H1 (cell line): ENCODE measurements around the gene MIPEP. TPM values are rescaled to one million over a fixed set of nuclear protein-coding genes. Genes with fewer than 3 reads are reported as not detected.

Experiments
- CTCF ChIA-PET: fragments of 300-600 bp; sonication (Branson Sonifier 250); formaldehyde crosslinking; loops from one replicate; lab custom pipeline; 2021; ENCODE audit not compliant: partially characterized antibody; lab: Charles Lee
- POLR2A ChIA-PET: fragments of 300-600 bp; sonication (Branson Sonifier 250); formaldehyde crosslinking; loops from one replicate; lab custom pipeline; 2021; ENCODE audit warnings: inconsistent platforms; ENCODE audit not compliant: partially characterized antibody; lab: Charles Lee
- DNase-seq, 2 experiments: peaks; one replicate each; pipeline versions ENCODE4 v3.0.0 to v3.0.0-alpha.2; 2010 to 2022; ENCODE audit warnings: low spot score in 2 of 2, low read depth in 1 of 2, mixed read lengths in 1 of 2
- FAIRE-seq: peaks from 2 replicates; lab custom pipeline; 2011; peaks lifted over from hg19 to GRCh38; lab: Jason Lieb, UNC
- H2AFZ ChIP-seq: 2 replicates; pipeline ENCODE4 v1.8.1; 2012; ENCODE audit warnings: low read length, inconsistent platforms
- H2AK5ac ChIP-seq: 2 replicates; pipeline ENCODE4 v1.6.1; 2013; ENCODE audit warnings: low read depth, low read length
- H2BK120ac ChIP-seq: replicated peaks from 2 replicates; pipeline ENCODE3; 2013; ENCODE audit warnings: low read depth, low read length, inconsistent platforms
- H2BK12ac ChIP-seq: 2 replicates; pipeline ENCODE4 v1.6.1; 2013; ENCODE audit warnings: low read depth, low read length
- H2BK15ac ChIP-seq: 2 replicates; pipeline ENCODE4 v1.6.1; 2013; ENCODE audit warnings: low read length
- H2BK20ac ChIP-seq: 2 replicates; pipeline ENCODE4 v1.6.1; 2013; ENCODE audit warnings: low read length
- H2BK5ac ChIP-seq: 2 replicates; pipeline ENCODE4 v1.6.1; 2013; ENCODE audit warnings: low read depth, low read length
- H3K14ac ChIP-seq: 2 replicates; pipeline ENCODE4 v1.6.1; 2013; ENCODE audit warnings: inconsistent platforms; ENCODE audit not compliant: insufficient read length
- H3K18ac ChIP-seq: 2 replicates; pipeline ENCODE4 v1.6.1; 2013; ENCODE audit warnings: low read length; ENCODE audit errors: extremely low read depth
- H3K23ac ChIP-seq: 2 replicates; pipeline ENCODE4 v1.6.1; 2013; ENCODE audit warnings: inconsistent platforms; ENCODE audit not compliant: insufficient read length
- H3K23me2 ChIP-seq: 2 replicates; pipeline ENCODE4 v1.6.1; 2013; ENCODE audit warnings: low read depth, low read length
- H3K27ac ChIP-seq: 2 replicates; pipeline ENCODE4 v1.6.1; 2011; ENCODE audit warnings: low read depth, low read length, inconsistent platforms
- H3K27me3 ChIP-seq, 4 experiments: replicated peaks in 1 of 4; 1 replicate in 1 of 4; 2 replicates in 3 of 4; pipeline versions ENCODE4 v1.6.1 to v1.8.1; 2011 to 2013; ENCODE audit warnings: low read length in 3 of 4, mild to moderate bottlenecking in 3 of 4, inconsistent platforms in 2 of 4, mixed read lengths in 2 of 4, moderate library complexity in 1 of 4; ENCODE audit not compliant: control insufficient read depth in 3 of 4, insufficient read depth in 3 of 4; ENCODE audit errors: extremely low read depth in 1 of 4
- H3K36me3 ChIP-seq, 4 experiments: 2 replicates each; pipeline versions ENCODE4 v1.6.1 to v1.8.1; 2011 to 2013; ENCODE audit warnings: mild to moderate bottlenecking in 4 of 4, low read length in 3 of 4, moderate library complexity in 2 of 4, control low read depth in 1 of 4, inconsistent platforms in 1 of 4; ENCODE audit not compliant: insufficient read depth in 4 of 4, control insufficient read depth in 2 of 4
- H3K4ac ChIP-seq: replicated peaks from 2 replicates; pipeline ENCODE3; 2013; ENCODE audit warnings: low read length, low read depth, mixed read lengths, inconsistent platforms; ENCODE audit not compliant: insufficient read length
- H3K4me1 ChIP-seq, 4 experiments: replicated peaks in 1 of 4; 1 replicate in 1 of 4; 2 replicates in 3 of 4; pipeline versions ENCODE4 v1.6.1 to v1.8.1; 2011 to 2013; ENCODE audit warnings: low read length in 3 of 4, inconsistent platforms in 2 of 4, mixed read lengths in 1 of 4; ENCODE audit not compliant: insufficient read depth in 4 of 4, control insufficient read depth in 3 of 4
- H3K4me2 ChIP-seq, 2 experiments: 2 replicates each; pipeline versions ENCODE4 v1.6.1 to v1.8.1; 2011 to 2013; ENCODE audit warnings: low read depth in 2 of 2, low read length in 2 of 2, control low read depth in 1 of 2, inconsistent platforms in 1 of 2, mild to moderate bottlenecking in 1 of 2; ENCODE audit not compliant: insufficient read depth in 1 of 2
- H3K4me3 ChIP-seq, 4 experiments: fragments of 200-600, 300-600 bp in 1 of 4; sonication (generic), shearing (Covaris generic), sonication (Bioruptor Twin) in 1 of 4; 2 replicates each; pipeline versions ENCODE4 v1.5.1 to v1.8.1; 2011 to 2016; ENCODE audit warnings: low read length in 4 of 4, low read depth in 3 of 4, control low read depth in 2 of 4, inconsistent platforms in 2 of 4, mild to moderate bottlenecking in 2 of 4, mixed read lengths in 1 of 4, moderate library complexity in 1 of 4; ENCODE audit not compliant: insufficient read depth in 2 of 4; ENCODE audit errors: extremely low read depth in 1 of 4
- H3K56ac ChIP-seq: replicated peaks from 2 replicates; pipeline ENCODE3; 2013; ENCODE audit warnings: low read depth, mild to moderate bottlenecking, mixed read lengths, low read length, inconsistent platforms; ENCODE audit not compliant: insufficient read length
- H3K79me1 ChIP-seq: 2 replicates; pipeline ENCODE4 v1.6.1; 2013; ENCODE audit warnings: low read depth, low read length, control low read depth
- H3K79me2 ChIP-seq, 2 experiments: 2 replicates each; pipeline versions ENCODE4 v1.6.1 to v1.8.1; 2012 to 2013; ENCODE audit warnings: low read length in 2 of 2, mild to moderate bottlenecking in 2 of 2, inconsistent platforms in 1 of 2; ENCODE audit not compliant: insufficient read depth in 2 of 2, control insufficient read depth in 1 of 2
- H3K9ac ChIP-seq, 4 experiments: replicated peaks in 1 of 4; 1 replicate in 1 of 4; 2 replicates in 3 of 4; pipeline versions ENCODE4 v1.6.1 to v1.8.1; 2011 to 2013; ENCODE audit warnings: low read depth in 3 of 4, low read length in 3 of 4, control low read depth in 2 of 4, mild to moderate bottlenecking in 2 of 4, moderate library complexity in 2 of 4, inconsistent platforms in 1 of 4; ENCODE audit errors: extremely low read depth in 1 of 4
- H3K9me3 ChIP-seq, 2 experiments: 2 replicates each; pipeline versions ENCODE4 v1.6.1 to v1.8.1; 2012 to 2013; ENCODE audit warnings: mild to moderate bottlenecking in 2 of 2, moderate library complexity in 2 of 2, control low read depth in 1 of 2, inconsistent platforms in 1 of 2, low read depth in 1 of 2, low read length in 1 of 2, mixed read lengths in 1 of 2; ENCODE audit not compliant: insufficient read depth in 2 of 2
- H4K20me1 ChIP-seq, 2 experiments: replicated peaks in 1 of 2; 2 replicates each; pipeline versions ENCODE3 to v1.8.1; 2011 to 2013; ENCODE audit warnings: inconsistent platforms in 2 of 2, low read length in 2 of 2, mild to moderate bottlenecking in 1 of 2; ENCODE audit not compliant: insufficient read depth in 2 of 2, control insufficient read depth in 1 of 2
- H4K5ac ChIP-seq: 2 replicates; pipeline ENCODE4 v1.6.1; 2013; ENCODE audit warnings: low read length, low read depth, mixed read lengths, inconsistent platforms; ENCODE audit not compliant: insufficient read length
- H4K8ac ChIP-seq: 2 replicates; pipeline ENCODE4 v1.8.0; 2013; ENCODE audit warnings: mild to moderate bottlenecking, moderate library complexity, low read length, inconsistent platforms; ENCODE audit not compliant: insufficient read depth; ENCODE audit errors: extremely low read depth
- H4K91ac ChIP-seq: replicated peaks from 2 replicates; pipeline ENCODE3; 2013; ENCODE audit warnings: low read length, mixed read lengths, inconsistent platforms; ENCODE audit not compliant: insufficient read length
- ATF2 ChIP-seq: IDR thresholded peaks from 2 replicates; pipeline ENCODE4 v1.6.1; 2012; ENCODE audit warnings: low read length, inconsistent platforms
- ATF3 ChIP-seq: IDR thresholded peaks from 2 replicates; pipeline ENCODE4 v1.6.1; 2011; ENCODE audit warnings: low read depth, mild to moderate bottlenecking, low read length; ENCODE audit not compliant: insufficient read depth
- CHD1 ChIP-seq: IDR thresholded peaks from 2 replicates; pipeline ENCODE4 v1.6.1; 2012; ENCODE audit warnings: low read depth, low read length, improper control_type of control experiment
- EGR1 ChIP-seq: IDR thresholded peaks from 2 replicates; pipeline ENCODE4 v1.6.1; 2011; ENCODE audit warnings: low read depth, low read length, borderline replicate concordance
- KDM4A ChIP-seq: IDR thresholded peaks from one replicate; pipeline ENCODE4 v1.7.1; 2012; ENCODE audit warnings: low read depth, mild to moderate bottlenecking, moderate library complexity, low read length, inconsistent platforms; ENCODE audit not compliant: severe bottlenecking
- MAFK ChIP-seq: IDR thresholded peaks from 2 replicates; pipeline ENCODE4 v1.6.1; 2012; ENCODE audit warnings: low read depth, mild to moderate bottlenecking, improper control_type of control experiment, low read length
- POU5F1 ChIP-seq: IDR thresholded peaks from 2 replicates; pipeline ENCODE4 v1.6.1; 2011; ENCODE audit warnings: low read depth, mild to moderate bottlenecking, low read length, moderate library complexity
- SIX5 ChIP-seq: IDR thresholded peaks from 2 replicates; pipeline ENCODE4 v1.6.1; 2011; ENCODE audit warnings: mild to moderate bottlenecking, low read depth, low read length
- SP4 ChIP-seq: IDR thresholded peaks from 2 replicates; pipeline ENCODE4 v1.6.1; 2012; ENCODE audit warnings: low read length, inconsistent platforms
- SRF ChIP-seq: IDR thresholded peaks from 2 replicates; pipeline ENCODE4 v1.6.1; 2011; ENCODE audit warnings: mild to moderate bottlenecking, low read depth, low read length, moderate library complexity
- WGBS, 2 experiments: shearing (Covaris generic) in 1 of 2; methylation state at CpG; one replicate each; pipeline versions ENCODE4 v1.1.6 to v1.1.7; 2013 to 2015; ENCODE audit warnings: low lambda C conversion rate in 2 of 2, mixed read lengths in 2 of 2, inconsistent platforms in 1 of 2, low coverage in 1 of 2, missing lambda C conversion rate in 1 of 2; ENCODE audit not compliant: insufficient replicate concordance in 2 of 2, insufficient coverage in 1 of 2, insufficient read length in 1 of 2; ENCODE audit errors: extremely low coverage in 1 of 2, missing lambda C conversion rate in 1 of 2; 5-methylcytosine and 5-hydroxymethylcytosine counted together
- polyA plus RNA-seq, 7 experiments: library from polyadenylated mRNA; depleted of rRNA in 3 of 7; stranded (reverse) in 5 of 7; unstranded in 2 of 7; fragments of >200 nt in 5 of 7; fragments of 200-250 nt in 2 of 7; gene quantifications; 1 replicate in 5 of 7; 2 replicates in 1 of 7; 4 replicates in 1 of 7; pipeline versions ENCODE4 v1.2.1 to v1.2.3, GENCODE V29; 2011 to 2013; ENCODE audit warnings: missing spikeins in 2 of 7, mixed read lengths in 2 of 7
- total RNA-seq: library from RNA; stranded (reverse); fragmentation: NEBNext Ultra II Directional; extraction: Animal tissue kit (Norgen Biotek cat#: 25700); gene quantifications from 2 replicates; pipeline ENCODE4 v1.2.1, GENCODE V29; 2021
- TF ChIP-seq, protein P1 (sequence below): IDR thresholded peaks from 2 replicates; pipeline ENCODE4 v1.6.1; 2011; ENCODE audit warnings: low read length, improper control_type of control experiment

Gene MIPEP
- total and polyA plus RNA-seq, 2 of the 8 experiments (the other 6 are each of a cell fraction or from before 2014, with no cell fraction given) = 24.0 to 24.2 TPM

- POLR2A ChIA-PET = no interaction called here
- H3K4me1 ChIP-seq = no peaks in the 10 kb centered on the region
- no peak overlapping the region for H2BK15ac ChIP-seq
- CTCF ChIA-PET = interaction anchor here (1.1 to 1.2 kb wide), 2 partner anchors 15 to 69 kb away, joined by 3 to 6 read pairs; no protein-coding TSS in a partner anchor
- no peaks in the 10 kb centered on the region for H4K20me1 ChIP-seq
- no peak overlapping the region for H3K4ac ChIP-seq
- no peaks in the 10 kb centered on the region for H3K23me2 ChIP-seq
- H3K4me3 ChIP-seq = no peak overlapping the region
- H3K4me2 ChIP-seq = no peak overlapping the region
- no peak overlapping the region for H3K27ac ChIP-seq
- H4K8ac ChIP-seq = no peak overlapping the region
- no peak overlapping the region for H2BK12ac ChIP-seq
- no peak for DNase-seq
- no peak overlapping the region for H3K56ac ChIP-seq
- no peak overlapping the region for H2AK5ac ChIP-seq
- H2AFZ ChIP-seq = no peak overlapping the region
- H3K36me3 ChIP-seq = no peaks in the 10 kb centered on the region
- no peak overlapping the region for H3K18ac ChIP-seq
- 90% methylated on average over 5 of the region's 5 CpGs; no CpG with 5 or more reads in 1 of the 2 experiments for WGBS, 2 experiments
- H2BK5ac ChIP-seq = no peak overlapping the region
- no peaks in the 10 kb centered on the region for H3K27me3 ChIP-seq
- H3K9ac ChIP-seq = no peak overlapping the region
- H3K14ac ChIP-seq = no peak overlapping the region
- H3K9me3 ChIP-seq = no peaks in the 10 kb centered on the region
- H2BK120ac ChIP-seq = no peak overlapping the region
- H4K5ac ChIP-seq = no peak overlapping the region
- H3K79me2 ChIP-seq = no peaks in the 10 kb centered on the region
- H3K23ac ChIP-seq = no peak overlapping the region
- no peak overlapping the region for H2BK20ac ChIP-seq
- FAIRE-seq = no peak
- H4K91ac ChIP-seq = no peak overlapping the region
- H3K79me1 ChIP-seq = no peaks in the 10 kb centered on the region
- TF ChIP-seq SRF (no peak), EGR1 (no peak), POU5F1 (no peak), ATF3 (no peak), SP4 (no peak), SIX5 (no peak), ATF2 (no peak), KDM4A (no peak), MAFK (no peak), CHD1 (no peak)
- TF ChIP-seq, protein P1, sequence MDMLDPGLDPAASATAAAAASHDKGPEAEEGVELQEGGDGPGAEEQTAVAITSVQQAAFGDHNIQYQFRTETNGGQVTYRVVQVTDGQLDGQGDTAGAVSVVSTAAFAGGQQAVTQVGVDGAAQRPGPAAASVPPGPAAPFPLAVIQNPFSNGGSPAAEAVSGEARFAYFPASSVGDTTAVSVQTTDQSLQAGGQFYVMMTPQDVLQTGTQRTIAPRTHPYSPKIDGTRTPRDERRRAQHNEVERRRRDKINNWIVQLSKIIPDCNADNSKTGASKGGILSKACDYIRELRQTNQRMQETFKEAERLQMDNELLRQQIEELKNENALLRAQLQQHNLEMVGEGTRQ = no peak
Measured at GRCh38 chr13:23736541-23736940, 152.7 kb downstream of the MIPEP start.
